Measurements from ENCODE around the gene ANO6.
"Not testable (repeated sequence)": the region's sequence is repeated elsewhere in the genome, so short reads cannot be mapped to it uniquely, and the experiment has no call there.

ANO6 gene

DNA sequence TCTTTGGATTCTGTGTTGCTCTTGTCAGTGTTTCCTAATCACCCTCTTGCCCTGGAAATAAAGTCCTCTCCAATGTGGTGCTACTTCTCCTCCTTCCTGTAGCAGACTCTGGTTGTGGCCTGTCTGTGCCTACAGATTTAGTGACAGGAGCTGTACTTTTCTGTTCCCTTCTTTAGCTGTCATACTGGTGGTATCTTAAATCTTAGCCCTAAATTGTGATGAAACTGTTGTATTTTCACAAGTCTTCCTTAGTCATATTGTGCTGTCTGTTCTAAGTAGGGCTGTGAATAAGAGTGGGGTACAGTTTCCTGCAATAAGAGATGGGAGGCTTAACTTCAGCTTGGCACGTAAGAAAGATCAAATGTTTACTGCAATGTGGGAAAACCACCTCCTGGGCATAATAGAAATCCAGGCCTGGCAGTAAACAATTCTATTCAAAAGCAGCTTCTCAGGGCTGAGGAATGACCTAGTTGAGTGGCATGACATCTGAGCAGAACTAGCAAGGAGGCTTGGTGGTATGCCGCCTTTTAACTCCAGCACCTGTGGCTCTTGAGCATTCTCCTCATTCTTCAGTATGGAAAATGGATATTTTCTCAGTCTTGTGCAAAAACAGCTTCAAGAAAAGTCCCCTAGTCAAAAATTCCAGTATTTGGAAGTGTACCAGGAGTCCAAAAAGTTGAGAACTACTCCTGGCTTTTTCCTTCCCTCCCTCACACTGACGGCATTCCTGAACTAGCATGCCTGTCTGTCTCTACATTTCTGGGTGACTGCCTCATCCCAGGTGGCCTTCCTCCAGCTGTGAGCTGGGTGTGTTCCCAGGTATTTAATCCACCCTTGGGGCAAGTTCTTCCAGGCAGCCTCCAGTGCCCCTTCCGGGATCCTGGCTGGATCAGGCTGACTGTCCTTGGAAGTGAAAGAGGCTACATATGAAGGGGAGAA, 19.5 kb downstream of the ANO6 start:
- no peak for DNase-seq

DNA sequence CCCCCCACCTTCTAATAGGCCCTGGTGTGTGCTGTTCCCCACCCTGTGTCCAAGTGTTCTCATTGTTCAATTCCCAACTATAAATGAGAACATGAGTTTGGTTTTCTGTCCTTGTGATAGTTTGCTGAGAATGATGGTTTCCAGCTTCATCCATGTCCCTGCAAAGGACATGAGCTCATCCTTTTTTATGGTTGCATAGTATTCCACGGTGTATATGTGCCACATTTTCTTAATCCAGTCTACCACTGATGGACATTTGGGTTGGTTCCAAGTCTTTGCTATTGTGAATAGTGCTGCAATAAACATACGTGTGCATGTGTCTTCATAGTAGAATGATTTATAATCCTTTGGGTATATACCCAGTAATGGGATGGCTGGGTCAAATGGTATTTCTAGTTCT, 20.5 kb downstream of the ANO6 start:
- DNase-seq, result not testable (repeated sequence)

DNA sequence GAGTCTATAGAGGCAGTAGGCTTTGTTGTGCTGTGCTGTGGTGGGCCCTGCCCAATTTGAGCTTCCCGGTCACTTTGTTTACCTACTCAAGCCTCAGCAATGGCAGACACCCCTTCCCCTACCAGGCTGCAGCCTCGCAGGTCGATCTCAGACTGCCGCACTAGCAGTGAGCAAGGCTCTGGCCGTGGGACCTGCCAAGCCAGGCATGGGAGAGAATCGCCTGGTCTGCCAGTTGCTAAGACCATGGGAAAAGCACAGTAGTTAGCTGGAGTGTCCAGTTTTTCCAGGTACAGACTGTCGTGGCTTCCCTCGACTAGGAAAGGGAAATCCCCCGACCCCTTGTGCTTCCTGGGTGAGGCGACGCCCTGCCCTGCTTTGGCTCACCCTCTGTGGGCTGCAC, 26.3 kb downstream of the ANO6 start:
- no peak for DNase-seq

DNA sequence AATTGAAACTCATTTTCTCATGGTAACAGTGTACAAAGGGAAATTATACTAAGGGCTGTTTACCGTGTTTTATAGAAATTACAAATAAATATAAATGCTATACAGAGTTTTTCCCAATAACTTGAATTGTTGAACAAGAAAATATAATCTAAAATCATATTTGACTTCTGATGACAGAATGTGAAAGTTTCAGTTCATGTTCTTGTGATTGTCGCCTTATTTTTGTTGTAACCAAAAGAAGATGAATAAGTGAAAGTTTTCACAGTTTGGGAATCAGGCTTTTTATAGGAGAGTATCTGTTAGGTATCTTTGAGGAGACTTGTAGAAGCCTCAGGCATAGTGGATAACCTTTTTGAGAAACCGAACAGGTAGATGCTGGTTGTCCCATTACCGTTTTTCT, 28.1 kb downstream of the ANO6 start:
- DNase-seq, result no peak

DNA sequence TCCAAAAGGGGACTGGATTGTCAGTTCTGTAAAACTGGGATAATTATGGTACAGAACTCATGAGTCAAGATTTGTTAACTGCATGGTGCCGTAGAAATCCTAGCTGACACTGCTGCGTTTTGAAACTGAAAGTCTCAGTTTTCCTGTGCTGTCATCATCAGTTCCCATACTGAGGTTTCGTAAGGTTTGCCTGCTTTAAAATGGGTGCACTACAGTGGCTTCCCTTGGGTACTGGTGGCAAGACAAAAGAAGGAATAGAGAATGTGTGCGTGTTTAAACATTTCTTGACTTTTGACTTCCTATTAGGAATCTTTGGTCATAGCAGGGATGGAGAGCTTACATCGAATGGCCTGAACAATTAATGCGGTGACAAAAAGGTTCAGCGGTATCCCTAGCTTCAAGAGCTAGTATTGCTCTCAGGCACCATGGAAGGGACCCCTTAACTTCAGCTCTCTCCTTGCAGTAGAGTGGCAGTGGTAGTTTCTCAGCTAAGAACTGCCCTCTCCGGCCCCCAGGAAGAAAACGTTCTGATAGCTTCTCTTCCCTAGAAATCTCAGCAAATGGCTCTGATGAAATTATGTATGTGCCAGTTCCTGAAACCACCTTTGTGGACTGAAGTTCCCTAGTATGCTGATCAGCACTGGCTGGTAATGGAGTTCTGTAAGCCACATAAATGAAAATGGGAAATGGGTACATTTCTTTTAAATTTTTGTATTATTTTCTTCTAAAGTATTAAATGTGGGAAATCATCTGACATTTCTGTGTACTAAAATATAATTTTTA, 28.9 kb downstream of the ANO6 start:
- no peak for DNase-seq

DNA sequence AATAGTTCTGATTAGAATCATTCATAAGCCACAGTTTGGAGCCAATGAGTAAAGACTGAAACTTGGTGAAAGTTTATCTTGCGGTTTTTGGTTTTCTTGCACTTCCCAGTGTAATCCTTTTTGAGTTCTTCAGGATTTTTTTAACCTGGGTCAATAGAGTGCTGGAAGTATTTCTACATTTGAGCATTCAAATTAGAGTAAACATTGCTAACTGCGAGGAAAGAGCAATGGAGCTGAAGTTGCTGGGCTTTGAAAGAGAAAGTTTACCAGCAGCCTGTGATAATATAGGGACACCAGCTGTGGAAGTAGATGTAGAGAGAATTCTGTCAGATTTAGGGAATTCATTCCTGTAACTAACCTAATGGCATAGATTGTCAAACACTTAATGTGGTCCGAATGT, 30.3 kb downstream of the ANO6 start:
- no peak for DNase-seq

DNA sequence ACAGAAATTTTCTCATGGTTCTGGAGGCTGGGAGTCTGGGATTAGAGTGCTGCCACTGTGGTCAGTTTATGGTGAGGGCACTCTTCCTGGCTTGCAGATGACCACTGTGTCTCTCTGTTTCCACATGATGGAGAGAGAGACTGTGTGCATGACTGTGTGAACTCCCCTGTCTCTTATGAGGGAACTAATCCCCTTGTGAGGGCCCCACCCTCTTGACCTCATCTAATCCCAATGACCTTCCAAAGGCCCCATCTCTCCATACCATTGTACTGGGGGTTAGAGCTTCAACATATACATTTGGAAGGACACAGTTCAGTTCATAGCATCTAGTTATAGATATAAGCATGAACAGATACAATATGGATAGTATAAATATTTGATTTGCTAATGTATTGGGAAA, 31.7 kb downstream of the ANO6 start:
- no peak for DNase-seq

DNA sequence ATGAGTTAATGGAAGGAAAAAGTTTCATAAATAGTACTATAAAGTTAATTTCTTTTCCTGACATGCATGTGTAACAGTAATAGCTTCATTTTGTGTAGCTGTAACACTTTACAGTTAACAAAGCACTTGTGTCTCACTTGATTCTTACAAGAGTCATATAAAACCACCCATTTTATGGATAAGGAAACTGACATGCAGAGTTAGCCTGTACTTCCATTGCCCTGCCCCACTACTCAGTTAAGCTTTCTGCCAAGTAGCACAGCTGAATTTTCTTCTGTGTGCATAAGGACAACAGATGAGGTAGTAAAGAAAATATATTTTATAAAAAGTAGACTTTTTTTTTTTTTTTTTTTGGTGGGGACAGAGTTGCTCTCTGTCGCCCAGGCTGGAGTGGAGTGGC, 32.2 kb downstream of the ANO6 start:
- no peak for DNase-seq

DNA sequence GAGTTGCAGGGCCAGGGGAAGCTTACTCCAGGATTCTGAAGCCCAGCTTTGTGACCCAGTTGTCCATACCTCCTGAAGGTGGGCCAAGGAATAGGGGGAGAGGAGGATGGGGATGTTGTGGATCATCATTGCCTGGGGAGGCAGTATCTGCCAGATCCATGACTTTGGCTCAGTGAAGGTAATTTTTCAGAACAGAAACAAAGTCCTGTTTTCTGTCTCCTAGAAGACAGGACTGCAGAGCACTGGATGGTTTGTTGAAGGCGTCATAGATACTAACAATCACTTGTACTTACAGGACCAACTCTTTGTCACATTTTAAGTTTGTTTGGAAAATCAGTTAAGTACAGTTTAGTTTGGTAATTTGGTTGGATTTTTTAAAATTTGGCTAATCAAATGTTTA, 38.4 kb downstream of the ANO6 start:
- no peak for DNase-seq

DNA sequence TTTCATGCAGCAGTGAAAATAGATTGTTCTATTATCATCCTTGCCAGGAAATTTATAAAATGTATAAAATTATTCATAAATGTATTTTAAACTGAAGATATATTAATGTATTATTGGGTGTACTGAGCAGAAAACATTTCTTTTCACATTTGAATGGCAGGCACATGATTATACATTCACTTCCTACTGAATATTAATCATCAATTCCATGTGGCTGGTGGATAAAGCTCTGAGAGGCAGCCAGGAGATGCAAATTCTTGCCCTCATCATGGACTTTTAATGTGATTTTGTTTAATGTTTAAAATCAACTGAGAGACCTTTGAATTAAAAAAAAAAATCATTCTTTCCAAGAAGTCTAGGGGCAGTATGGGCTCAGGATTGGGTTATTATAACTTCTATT, 40.8 kb downstream of the ANO6 start:
- DNase-seq, result no peak

DNA sequence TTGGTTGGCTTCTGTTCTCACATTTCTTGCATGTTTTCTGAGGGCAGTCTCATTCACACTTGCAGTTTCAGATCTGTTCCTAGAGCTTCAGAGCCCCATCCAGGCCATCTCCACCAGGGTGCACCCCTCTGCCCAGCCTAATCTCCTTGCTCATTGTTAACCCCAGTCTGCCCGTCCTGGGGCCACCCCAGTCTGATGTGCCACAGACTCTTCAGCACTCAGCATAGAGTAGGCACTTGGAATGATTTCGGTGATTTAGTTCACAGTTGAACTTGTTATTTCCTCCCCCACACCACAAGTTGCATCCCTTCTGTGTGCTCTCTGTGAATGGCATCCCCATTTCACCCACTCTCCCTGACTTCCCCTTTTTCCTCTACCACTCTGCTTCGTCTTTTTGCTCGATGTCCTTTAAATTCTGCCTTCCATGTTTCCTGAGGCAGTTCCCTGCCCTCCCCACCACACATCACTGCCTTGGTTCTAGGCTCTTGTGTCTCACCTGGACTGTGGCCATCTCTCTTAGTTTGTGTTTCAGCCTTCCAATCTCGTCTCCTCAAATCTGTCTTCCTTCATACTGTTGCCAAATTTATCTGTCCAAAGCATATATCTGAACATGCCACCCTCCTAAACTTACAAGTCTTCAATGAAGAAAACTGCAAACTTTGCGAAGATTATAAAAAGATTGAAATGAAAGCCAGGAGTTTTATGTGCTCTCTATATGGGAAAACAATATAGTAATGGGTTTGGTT, 41.5 kb downstream of the ANO6 start:
- no peak for DNase-seq

DNA sequence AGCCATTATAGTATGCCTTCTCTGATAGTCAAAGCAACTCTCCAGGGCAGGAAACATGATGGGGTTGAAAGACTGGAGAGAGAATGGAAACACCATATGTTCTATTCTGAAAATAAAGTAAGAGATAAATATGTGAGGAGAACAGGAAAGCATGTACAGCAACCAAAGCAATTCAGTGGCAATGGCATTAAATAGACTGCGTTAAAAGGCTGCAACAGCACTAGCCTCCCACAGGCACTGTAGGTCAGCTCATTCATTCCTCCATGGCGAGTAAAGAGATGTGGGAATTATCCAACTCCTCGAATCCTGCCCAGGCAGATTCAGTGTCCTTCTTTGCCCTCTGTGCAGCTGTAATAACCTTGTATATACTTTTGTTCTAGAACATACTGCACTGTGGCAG, 43.8 kb downstream of the ANO6 start:
- DNase-seq, result no peak

DNA sequence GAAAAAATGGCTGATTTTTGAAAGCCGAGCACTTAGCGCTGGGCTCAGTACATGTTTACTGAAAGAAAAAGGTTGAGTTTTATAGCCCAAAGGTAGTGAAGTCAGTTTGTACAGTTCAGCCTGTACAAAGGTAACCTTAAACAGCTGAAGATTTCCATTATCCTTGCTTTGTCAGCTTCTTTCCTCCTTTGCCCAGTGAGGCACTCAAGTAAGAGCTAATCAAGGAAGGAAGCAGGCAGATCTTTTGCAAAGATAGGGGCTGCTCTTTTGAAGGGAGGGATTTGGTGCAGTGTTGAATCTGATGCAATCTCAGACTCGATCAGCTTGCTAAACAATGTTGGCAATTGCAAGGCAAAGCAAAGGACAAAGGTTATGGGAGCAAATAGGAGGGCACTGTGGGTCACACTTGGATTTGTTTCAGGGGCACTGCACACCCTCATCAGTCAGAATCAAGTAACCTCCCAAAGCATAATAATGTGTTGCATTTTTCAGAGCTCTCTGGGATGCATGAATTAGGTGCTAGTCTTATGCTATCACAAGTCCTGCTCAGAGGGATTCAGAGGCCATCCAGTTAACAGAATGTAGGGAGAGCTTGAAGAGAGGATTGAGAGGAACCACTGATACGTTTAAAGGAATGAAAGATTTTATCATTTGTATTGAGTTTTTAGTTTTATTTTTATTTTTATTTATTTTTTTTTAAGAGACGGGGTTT, 44.4 kb downstream of the ANO6 start:
- DNase-seq, result no peak

DNA sequence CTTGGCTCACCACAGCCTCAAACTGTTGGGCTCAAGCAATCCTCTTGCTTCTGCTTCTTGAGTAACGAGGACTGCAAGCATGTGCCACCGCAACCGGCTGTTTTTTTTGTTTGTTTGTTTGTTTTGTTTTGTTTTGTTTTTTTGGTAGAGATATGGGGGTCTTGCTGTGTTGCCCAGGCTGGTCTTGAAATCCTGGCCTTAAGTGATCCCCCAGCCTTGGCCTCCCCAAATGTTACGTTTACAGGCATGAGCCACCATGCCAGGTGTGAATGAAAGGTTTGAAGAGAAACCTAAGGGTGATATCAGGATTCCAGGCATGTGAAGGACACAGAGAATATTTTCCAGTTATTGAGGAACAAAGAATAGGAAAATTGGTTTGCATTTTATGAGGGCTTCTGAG, 45.0 kb downstream of the ANO6 start:
- DNase-seq, result no peak

DNA sequence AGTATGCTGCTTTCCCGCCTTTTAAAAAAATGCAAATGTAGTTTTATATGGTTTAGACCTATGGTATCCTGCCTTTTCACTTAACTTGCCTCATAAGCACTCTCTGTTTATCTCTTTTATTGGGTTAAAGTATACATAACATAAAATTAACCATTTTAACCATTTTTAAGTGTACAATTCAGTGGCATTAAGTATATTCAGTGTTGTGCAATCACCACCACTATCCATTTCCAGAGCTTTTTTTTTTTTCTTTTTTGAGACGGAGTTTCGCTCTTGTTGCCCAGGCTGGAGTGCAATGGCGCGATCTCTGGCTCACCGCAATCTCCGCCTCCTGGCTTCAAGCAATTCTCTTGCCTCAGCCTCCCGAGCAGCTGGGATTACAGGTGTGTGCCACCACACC, 46.3 kb downstream of the ANO6 start:
- DNase-seq, result not testable (repeated sequence)

DNA sequence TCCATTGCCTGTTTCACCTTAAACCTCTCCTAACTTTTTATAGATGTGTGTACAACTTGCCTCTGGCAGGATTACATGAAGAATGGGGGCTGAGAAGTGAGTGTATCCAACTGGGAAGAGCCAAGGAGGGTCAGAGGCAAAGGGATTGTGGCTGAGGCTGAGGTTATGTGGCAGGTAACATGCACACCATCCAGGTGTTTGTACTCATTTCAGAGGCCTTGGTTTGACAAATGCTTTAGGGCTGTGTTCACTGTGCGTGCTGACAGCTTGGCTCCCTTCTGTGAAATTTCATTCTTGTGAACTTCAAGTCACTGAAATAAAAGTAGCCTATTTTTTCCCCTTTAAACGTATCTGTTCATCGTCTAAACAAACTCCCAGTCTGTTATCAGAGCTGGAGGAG, 47.7 kb downstream of the ANO6 start:
- DNase-seq, result no peak

DNA sequence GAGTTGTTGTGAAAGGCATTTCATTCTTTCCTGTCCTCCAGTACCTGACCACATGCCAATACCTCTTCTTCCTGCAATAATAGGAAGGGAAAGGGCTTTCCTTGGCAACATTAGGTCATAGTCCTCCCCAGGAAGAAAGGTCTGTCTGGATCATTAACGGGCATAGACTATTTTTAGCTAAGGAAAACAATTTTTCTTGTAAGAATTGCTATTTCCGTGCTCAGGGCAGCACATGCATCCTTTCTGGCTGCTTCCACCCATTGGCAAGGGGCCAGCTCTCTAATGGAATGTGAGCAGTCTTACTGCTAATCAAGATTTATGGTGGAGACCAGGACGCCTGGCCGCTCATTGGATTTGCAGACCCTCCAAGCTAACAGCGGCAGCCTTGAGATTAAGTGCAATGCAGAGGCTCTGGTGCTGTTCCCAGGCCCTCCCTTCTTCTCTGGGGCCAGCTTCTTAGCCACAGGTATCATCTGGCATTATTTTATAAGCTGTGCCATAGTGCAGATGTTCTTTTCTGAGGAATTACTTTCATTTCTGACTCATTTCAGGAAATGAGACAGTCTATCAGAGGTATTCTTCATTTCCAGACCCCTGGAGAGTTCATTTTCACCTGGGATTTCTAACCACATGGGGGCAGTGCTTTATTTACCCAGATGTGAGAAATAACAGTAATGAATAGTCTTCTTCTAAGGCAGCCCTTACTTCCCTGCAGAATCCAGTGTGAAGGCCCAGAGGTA, 52.9 kb downstream of the ANO6 start:
- peak in 9 of 56 donors; percentile 0 to 28 (median 9) for DNase-seq

DNA sequence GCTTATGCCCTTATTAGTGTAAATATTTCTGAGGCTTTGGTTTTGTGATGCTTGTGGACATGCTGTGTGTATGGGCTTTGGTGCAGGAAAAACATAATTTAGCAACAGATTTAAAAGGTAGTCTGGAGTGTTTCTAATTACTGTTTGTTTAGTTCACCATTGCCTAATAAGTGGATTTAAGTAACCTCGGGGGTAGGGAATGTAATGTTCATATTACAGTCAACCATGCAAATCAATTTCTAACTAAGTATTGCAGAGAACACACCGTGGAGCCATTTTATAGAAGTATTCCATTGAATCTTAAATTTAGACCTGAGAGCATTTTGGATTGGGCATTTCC, 53.5 kb downstream of the ANO6 start:
- no peak for DNase-seq

DNA sequence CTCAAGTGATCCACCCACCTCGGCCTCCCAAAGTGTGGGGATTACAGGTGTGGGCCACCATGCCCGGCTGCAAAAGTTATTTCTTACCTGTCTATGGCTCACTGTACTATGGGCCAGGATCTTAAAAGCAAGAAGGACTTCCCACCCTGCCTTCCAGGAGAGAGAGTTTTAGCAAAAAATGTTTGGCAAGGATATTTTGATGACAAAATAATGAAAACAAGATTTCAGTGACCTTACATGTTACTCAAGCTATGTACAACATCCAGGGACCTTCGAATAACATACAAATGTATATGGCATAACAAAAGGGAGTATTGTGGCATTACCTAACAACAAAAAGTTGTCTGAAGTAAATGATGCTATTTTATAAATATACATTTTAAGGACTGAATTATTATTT, 55.1 kb downstream of the ANO6 start:
- no peak for DNase-seq

DNA sequence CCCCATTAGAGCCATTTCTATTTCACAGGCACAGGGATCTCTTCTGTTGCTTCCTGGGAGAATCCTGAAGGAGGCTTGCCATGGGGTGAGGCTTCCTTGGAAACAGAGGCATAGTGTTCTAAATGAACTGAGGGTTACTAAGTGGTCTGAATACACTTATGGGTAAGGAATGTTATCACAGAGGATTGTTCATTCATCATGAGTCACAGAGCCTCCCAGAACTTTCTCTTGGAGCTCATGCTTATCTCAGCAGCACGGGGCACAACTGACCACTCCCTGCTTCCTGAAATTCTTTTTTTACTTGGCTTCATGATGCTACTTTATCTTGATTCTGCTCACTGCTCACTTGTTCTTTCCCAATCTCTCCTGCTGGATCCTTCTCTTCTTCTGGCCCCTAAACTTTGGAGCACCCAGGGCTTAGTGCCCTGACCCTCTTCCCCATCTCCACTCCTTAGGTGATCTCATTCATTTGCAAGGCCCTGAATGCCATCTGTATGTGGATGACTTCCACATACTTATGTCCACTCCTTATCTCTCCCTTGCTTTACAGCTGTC, 57.9 kb downstream of the ANO6 start:
- no peak for DNase-seq
